ENCODE results near the gene ADGRB3.
"Not testable (repeated sequence)": the region's sequence is repeated elsewhere in the genome, so short reads cannot be mapped to it uniquely, and the experiment has no call there.

ADGRB3 gene

GRCh38 chr6:68947721-68948120 lies 312.6 kb downstream of the ADGRB3 start:
- no peak for DNase-seq (ENCODE audit: low spot score)

- DNase-seq (ENCODE audit: low spot score), result no peak
These were observed 316.2 kb downstream of the ADGRB3 start for GRCh38 chr6:68951270-68951669.

GRCh38 chr6:68958327-68958726 lies 323.2 kb downstream of the ADGRB3 start:
- peak; percentile 47 for DNase-seq (ENCODE audit: low spot score)

GRCh38 chr6:68967549-68968300 lies 332.6 kb downstream of the ADGRB3 start:
- DNase-seq (ENCODE audit: low spot score), result peak; percentile 84

GRCh38 chr6:68968301-68968649 lies 333.2 kb downstream of the ADGRB3 start:
- DNase-seq (ENCODE audit: low spot score), result no peak

- no peak for DNase-seq (ENCODE audit: low spot score)
These were observed 338.0 kb downstream of the ADGRB3 start for GRCh38 chr6:68973066-68973465.

GRCh38 chr6:68975064-68975463 lies 340.0 kb downstream of the ADGRB3 start:
- DNase-seq (ENCODE audit: low spot score), result peak; percentile 99

GRCh38 chr6:68975816-68976215 lies 340.7 kb downstream of the ADGRB3 start:
- peak; percentile 62 for DNase-seq (ENCODE audit: low spot score)

GRCh38 chr6:68976260-68976659 lies 341.2 kb downstream of the ADGRB3 start:
- DNase-seq (ENCODE audit: low spot score), result no peak

GRCh38 chr6:68978411-68978810 lies 343.3 kb downstream of the ADGRB3 start:
- no peak for DNase-seq (ENCODE audit: low spot score)

GRCh38 chr6:68981668-68982067 lies 346.6 kb downstream of the ADGRB3 start:
- not testable (repeated sequence) for DNase-seq (ENCODE audit: low spot score)

- no peak for DNase-seq (ENCODE audit: low spot score)
These were observed 353.6 kb downstream of the ADGRB3 start for GRCh38 chr6:68988698-68989097.

- peak; percentile 30 for DNase-seq (ENCODE audit: low spot score)
These were observed 355.2 kb downstream of the ADGRB3 start for GRCh38 chr6:68990317-68990716.

GRCh38 chr6:68993911-68994310 lies 358.8 kb downstream of the ADGRB3 start:
- no peak for DNase-seq (ENCODE audit: low spot score)

GRCh38 chr6:68994521-68994920 lies 359.4 kb downstream of the ADGRB3 start:
- DNase-seq (ENCODE audit: low spot score), result no peak

GRCh38 chr6:69005199-69005598 lies 370.1 kb downstream of the ADGRB3 start:
- DNase-seq (ENCODE audit: low spot score), result no peak

GRCh38 chr6:69007781-69008180 lies 372.7 kb downstream of the ADGRB3 start:
- no peak for DNase-seq (ENCODE audit: low spot score)

GRCh38 chr6:69012211-69012610 lies 377.1 kb downstream of the ADGRB3 start:
- no peak for DNase-seq (ENCODE audit: low spot score)

GRCh38 chr6:69012876-69013275 lies 377.8 kb downstream of the ADGRB3 start:
- DNase-seq (ENCODE audit: low spot score), result no peak

GRCh38 chr6:69018906-69019305 lies 383.8 kb downstream of the ADGRB3 start:
- DNase-seq (ENCODE audit: low spot score), result no peak

- no peak for DNase-seq (ENCODE audit: low spot score)
These were observed 384.8 kb downstream of the ADGRB3 start for GRCh38 chr6:69019832-69020231.

- no peak for DNase-seq (ENCODE audit: low spot score)
These were observed 387.9 kb downstream of the ADGRB3 start for GRCh38 chr6:69022993-69023392.

- DNase-seq (ENCODE audit: low spot score), result peak; percentile 33
These were observed 391.2 kb downstream of the ADGRB3 start for GRCh38 chr6:69026243-69026642.

- no peak for DNase-seq (ENCODE audit: low spot score)
These were observed 391.6 kb downstream of the ADGRB3 start for GRCh38 chr6:69026715-69027114.

All from pons (tissue), 1 donor.